Loucy (cell line): Measurements from ENCODE around the gene IFNGR1.

Experiments
- H2AFZ ChIP-seq: fragments of 200-600 bp; sonication (generic); 2 replicates; pipeline ENCODE4 v1.6.0; 2016; ENCODE audit warnings: antibody characterized with exemption, mild to moderate bottlenecking, low read length, moderate library complexity
- H3F3A ChIP-seq: fragments of 200-600 bp; 2 replicates; pipeline ENCODE4 v1.6.0; 2016; ENCODE audit warnings: antibody characterized with exemption, low read depth, mild to moderate bottlenecking
- H3K27me3 ChIP-seq: fragments of 200-600 bp; sonication (generic); 2 replicates; pipeline ENCODE4 v1.6.1; 2014; ENCODE audit warnings: low read length, mild to moderate bottlenecking; ENCODE audit not compliant: insufficient read depth, poor library complexity, severe bottlenecking
- H3K36me3 ChIP-seq: fragments of 200-600 bp; sonication (generic); 2 replicates; pipeline ENCODE4 v1.6.1; 2016; ENCODE audit warnings: low read length; ENCODE audit not compliant: insufficient read depth
- H3K4me1 ChIP-seq: fragments of 200-600 bp; sonication (generic); 2 replicates; pipeline ENCODE4 v1.5.1; 2014; ENCODE audit warnings: low read length, mild to moderate bottlenecking; ENCODE audit not compliant: insufficient read depth, poor library complexity, severe bottlenecking
- H3K4me2 ChIP-seq: fragments of 200-600 bp; sonication (generic); 2 replicates; pipeline ENCODE4 v1.6.0; 2014; ENCODE audit warnings: antibody characterized with exemption, low read length, low read depth, mild to moderate bottlenecking; ENCODE audit not compliant: poor library complexity, severe bottlenecking
- H3K4me3 ChIP-seq: fragments of 200-600 bp; sonication (generic); 2 replicates; pipeline ENCODE4 v1.5.1; 2014; ENCODE audit warnings: low read length, mild to moderate bottlenecking, mixed read lengths; ENCODE audit not compliant: poor library complexity, severe bottlenecking
- H3K79me2 ChIP-seq: fragments of 200-600 bp; sonication (generic); 2 replicates; pipeline ENCODE4 v1.6.1; 2014; ENCODE audit warnings: low read length; ENCODE audit not compliant: insufficient read depth
- H3K9ac ChIP-seq: fragments of 200-600 bp; sonication (generic); 2 replicates; pipeline ENCODE4 v1.6.0; 2014; ENCODE audit warnings: mild to moderate bottlenecking, low read depth, low read length, moderate library complexity; ENCODE audit not compliant: poor library complexity, severe bottlenecking
- H3K9me2 ChIP-seq: fragments of 200-600 bp; sonication (generic); replicated peaks from 2 replicates; pipeline ENCODE4 v1.6.1; 2016; ENCODE audit warnings: low read depth, low read length, mixed read lengths
- H3K9me3 ChIP-seq: fragments of 200-600 bp; sonication (generic); 2 replicates; pipeline ENCODE4 v1.6.1; 2014; ENCODE audit warnings: mild to moderate bottlenecking, antibody characterized with exemption, low read length, low read depth; ENCODE audit not compliant: insufficient read depth
- H4K20me1 ChIP-seq: fragments of 200-600 bp; sonication (generic); 2 replicates; pipeline ENCODE4 v1.6.0; 2014; ENCODE audit warnings: antibody characterized with exemption, low read length, mild to moderate bottlenecking; ENCODE audit not compliant: insufficient read depth, poor library complexity, severe bottlenecking
- EZH2phosphoT487 ChIP-seq: fragments of 200-600 bp; IDR thresholded peaks from 2 replicates; pipeline ENCODE4 v1.6.1; 2018; ENCODE audit warnings: antibody characterized with exemption, mild to moderate bottlenecking, moderate library complexity, borderline replicate concordance
- TF ChIP-seq, protein P1 (sequence below): fragments of 200-600 bp; sonication (generic); conservative IDR thresholded peaks from 2 replicates; pipeline ENCODE4 v1.5.1; 2014; ENCODE audit warnings: mild to moderate bottlenecking, antibody characterized with exemption, low read length

IFNGR1 gene

DNA sequence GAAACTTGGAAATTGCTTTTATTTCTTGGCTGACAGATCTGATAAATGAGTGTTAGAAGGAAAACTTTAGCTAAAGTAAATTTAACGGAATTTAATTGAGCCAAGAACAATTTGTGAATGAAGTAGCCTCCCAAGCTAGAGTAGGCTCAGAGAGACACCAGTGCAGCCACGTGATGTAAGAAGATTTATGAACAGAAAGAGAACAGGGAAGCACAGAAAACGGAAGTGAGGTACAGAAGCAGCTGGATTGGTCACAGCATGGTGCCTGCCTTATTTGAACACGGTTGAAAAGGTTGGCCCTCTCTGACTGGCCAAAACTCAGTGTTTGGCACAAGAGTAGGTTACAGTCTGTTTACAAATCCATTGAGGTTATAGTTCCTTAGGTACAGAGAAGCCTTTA lies 29.5 kb upstream of the IFNGR1 start:
- Histone ChIP-seq H3K4me3 (no peak overlapping the region), H4K20me1 (no peaks in the 10 kb centered on the region), H2AFZ (no peak overlapping the region), H3K4me1 (no peaks in the 10 kb centered on the region), H3K27me3 (no peaks in the 10 kb centered on the region), H3K9ac (no peak overlapping the region), H3F3A (no peaks in the 10 kb centered on the region), H3K9me2 (no peaks in the 10 kb centered on the region), H3K9me3 (no peaks in the 10 kb centered on the region), H3K4me2 (no peak overlapping the region), H3K36me3 (no peaks in the 10 kb centered on the region), H3K79me2 (no peaks in the 10 kb centered on the region)
- TF ChIP-seq EZH2phosphoT487, result no peak
- TF ChIP-seq, protein P1, sequence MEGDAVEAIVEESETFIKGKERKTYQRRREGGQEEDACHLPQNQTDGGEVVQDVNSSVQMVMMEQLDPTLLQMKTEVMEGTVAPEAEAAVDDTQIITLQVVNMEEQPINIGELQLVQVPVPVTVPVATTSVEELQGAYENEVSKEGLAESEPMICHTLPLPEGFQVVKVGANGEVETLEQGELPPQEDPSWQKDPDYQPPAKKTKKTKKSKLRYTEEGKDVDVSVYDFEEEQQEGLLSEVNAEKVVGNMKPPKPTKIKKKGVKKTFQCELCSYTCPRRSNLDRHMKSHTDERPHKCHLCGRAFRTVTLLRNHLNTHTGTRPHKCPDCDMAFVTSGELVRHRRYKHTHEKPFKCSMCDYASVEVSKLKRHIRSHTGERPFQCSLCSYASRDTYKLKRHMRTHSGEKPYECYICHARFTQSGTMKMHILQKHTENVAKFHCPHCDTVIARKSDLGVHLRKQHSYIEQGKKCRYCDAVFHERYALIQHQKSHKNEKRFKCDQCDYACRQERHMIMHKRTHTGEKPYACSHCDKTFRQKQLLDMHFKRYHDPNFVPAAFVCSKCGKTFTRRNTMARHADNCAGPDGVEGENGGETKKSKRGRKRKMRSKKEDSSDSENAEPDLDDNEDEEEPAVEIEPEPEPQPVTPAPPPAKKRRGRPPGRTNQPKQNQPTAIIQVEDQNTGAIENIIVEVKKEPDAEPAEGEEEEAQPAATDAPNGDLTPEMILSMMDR, result no peak

DNA sequence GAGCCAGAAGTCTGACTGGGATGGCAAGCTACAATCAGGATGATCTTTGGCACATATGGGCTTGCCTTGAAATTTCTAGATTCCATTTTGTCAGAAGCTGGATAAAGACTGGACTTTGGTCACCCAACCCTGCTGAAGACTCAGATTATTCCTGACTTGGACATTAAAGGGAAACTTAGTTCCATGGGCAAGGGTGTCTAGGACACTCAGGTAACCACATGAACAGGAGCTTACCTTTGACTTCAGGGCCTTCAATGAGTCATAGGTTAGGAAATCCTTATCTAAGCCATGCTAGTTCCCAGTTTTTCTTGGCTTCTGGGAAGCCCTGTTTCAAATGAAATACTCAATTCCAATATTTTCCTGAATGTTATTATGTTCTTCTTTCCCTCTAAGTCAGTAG lies 28.5 kb upstream of the IFNGR1 start:
- no peak overlapping the region for H2AFZ ChIP-seq
- H3K79me2 ChIP-seq, result no peaks in the 10 kb centered on the region
- H3K4me2 ChIP-seq, result no peak overlapping the region
- no peaks in the 10 kb centered on the region for H3K9me3 ChIP-seq
- H3K4me1 ChIP-seq, result no peaks in the 10 kb centered on the region
- H3K4me3 ChIP-seq, result no peak overlapping the region
- H3K27me3 ChIP-seq, result no peaks in the 10 kb centered on the region
- no peaks in the 10 kb centered on the region for H3K36me3 ChIP-seq
- H3K9me2 ChIP-seq, result no peaks in the 10 kb centered on the region
- H3K9ac ChIP-seq, result no peak overlapping the region
- no peak for TF ChIP-seq EZH2phosphoT487
- TF ChIP-seq, protein P1, result no peak
- no peaks in the 10 kb centered on the region for H4K20me1 ChIP-seq
- no peaks in the 10 kb centered on the region for H3F3A ChIP-seq

DNA sequence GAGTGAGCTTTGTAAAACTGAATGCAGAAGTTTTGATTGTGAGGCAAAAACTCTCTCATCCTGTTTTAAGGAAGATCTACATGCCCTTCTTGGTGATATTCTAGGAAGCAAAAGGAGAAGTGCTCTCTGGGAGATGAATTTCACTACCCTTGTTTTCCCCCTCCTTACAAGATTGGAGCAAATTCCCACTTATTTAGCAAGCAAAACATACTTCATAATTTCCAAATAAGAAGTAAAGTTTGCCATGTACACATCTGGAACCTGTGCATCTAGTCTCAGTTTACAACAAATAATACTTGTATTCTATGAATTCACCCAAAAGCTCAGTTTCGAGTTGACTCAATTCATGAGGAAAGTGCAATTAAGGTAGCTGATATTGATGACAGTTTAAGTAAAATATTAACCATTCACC lies 27.6 kb upstream of the IFNGR1 start:
- H3K9ac ChIP-seq, result no peak overlapping the region
- TF ChIP-seq, protein P1, result no peak
- TF ChIP-seq EZH2phosphoT487, result no peak
- no peak overlapping the region for H3K4me2 ChIP-seq

More for the DNA sequence above, 27.6 kb upstream of the IFNGR1 start:
- Histone ChIP-seq H3F3A (no peaks in the 10 kb centered on the region), H3K9me2 (no peaks in the 10 kb centered on the region), H3K79me2 (no peaks in the 10 kb centered on the region), H3K9me3 (no peaks in the 10 kb centered on the region), H3K36me3 (no peaks in the 10 kb centered on the region), H4K20me1 (no peaks in the 10 kb centered on the region), H3K4me3 (no peak overlapping the region), H2AFZ (no peak overlapping the region), H3K4me1 (no peaks in the 10 kb centered on the region), H3K27me3 (no peaks in the 10 kb centered on the region)
